Naive B cell (primary cell): ENCODE measurements around the gene STOX2. TPM values are rescaled to one million over a fixed set of nuclear protein-coding genes. Genes with fewer than 3 reads are reported as not detected.

Experiments
- ATAC-seq, 2 donors: fragments of 150-1000 bp; cut with Tn5 transposase; 2 replicates each; pipeline ENCODE4 v1.10.0; 2021; ENCODE audit warnings: low read depth in 2 of 2, mild to moderate bottlenecking in 2 of 2, moderate library complexity in 2 of 2
- DNase-seq: peaks from one replicate; pipeline ENCODE4 v3.0.0; 2022
- H3K27ac Mint-ChIP-seq, 6 donors: one replicate each; pipeline ENCODE4 v1.8.0; 2020 to 2022; ENCODE audit warnings: mild to moderate bottlenecking in 6 of 6, mixed read lengths in 6 of 6, moderate library complexity in 5 of 6, inconsistent platforms in 2 of 6
- H3K27me3 Mint-ChIP-seq, 3 donors: one replicate each; pipeline ENCODE4 v1.8.0; 2021 to 2022; ENCODE audit warnings: mixed read lengths in 3 of 3, mild to moderate bottlenecking in 1 of 3
- H3K36me3 Mint-ChIP-seq, 2 donors: one replicate each; pipeline ENCODE4 v1.8.0; 2020 to 2022; ENCODE audit warnings: mixed read lengths in 2 of 2, inconsistent platforms in 1 of 2, mild to moderate bottlenecking in 1 of 2
- H3K4me1 Mint-ChIP-seq, 3 donors: one replicate each; pipeline ENCODE4 v1.8.0; 2020 to 2022; ENCODE audit warnings: mixed read lengths in 3 of 3, inconsistent platforms in 1 of 3, mild to moderate bottlenecking in 1 of 3, moderate library complexity in 1 of 3
- H3K4me3 Mint-ChIP-seq, 8 donors: one replicate each; pipeline ENCODE4 v1.8.0; 2020 to 2022; ENCODE audit warnings: mild to moderate bottlenecking in 8 of 8, mixed read lengths in 8 of 8, moderate library complexity in 8 of 8, inconsistent platforms in 2 of 8
- H3K9me3 Mint-ChIP-seq, 7 donors: one replicate each; pipeline ENCODE4 v1.8.0; 2020 to 2022; ENCODE audit warnings: mixed read lengths in 7 of 7, mild to moderate bottlenecking in 5 of 7, inconsistent platforms in 2 of 7, moderate library complexity in 1 of 7
- polyA plus RNA-seq, 6 donors: library from polyadenylated mRNA; unstranded; fragments of 300-500 nt; fragmentation: Illumina TruSeq; gene quantifications; one replicate each; pipeline ENCODE4 v1.2.3, GENCODE V29; 2021; ENCODE audit warnings: low read depth in 6 of 6

STOX2 gene
- polyA plus RNA-seq, 6 donors from 2014 or later: not detected

- no peak overlapping the region for H3K27ac Mint-ChIP-seq
- H3K27me3 Mint-ChIP-seq: peaks cover 0 to 8% (median 0%) of the 10 kb centered on the region in 3 donors
- ATAC-seq: no peak
- H3K4me1 Mint-ChIP-seq: no peaks in the 10 kb centered on the region
- peak overlapping the region in 1 of 8 donors; percentile 34 for H3K4me3 Mint-ChIP-seq
- no peaks in the 10 kb centered on the region for H3K36me3 Mint-ChIP-seq
- H3K9me3 Mint-ChIP-seq: peaks cover 0 to 4% (median 0%) of the 10 kb centered on the region in 7 donors
- no peak for DNase-seq
Measured at GRCh38 chr4:184010696-184011095, 105.6 kb downstream of the STOX2 start.

GRCh38 chr4:184011826-184012380 lies 106.8 kb downstream of the STOX2 start:
- Mint-ChIP-seq H3K27me3 (peaks cover 0 to 8% (median 0%) of the 10 kb centered on the region in 3 donors), H3K36me3 (no peaks in the 10 kb centered on the region), H3K4me3 (no peak overlapping the region), H3K27ac (no peak overlapping the region), H3K4me1 (no peaks in the 10 kb centered on the region), H3K9me3 (peaks cover 0 to 2% (median 0%) of the 10 kb centered on the region in 7 donors)
- no peak for ATAC-seq
- DNase-seq: no peak

- Mint-ChIP-seq H3K27ac (peak overlapping the region in 1 of 6 donors; percentile 76), H3K36me3 (no peaks in the 10 kb centered on the region), H3K27me3 (peaks cover 0 to 8% (median 0%) of the 10 kb centered on the region in 3 donors), H3K9me3 (peaks cover 0 to 2% (median 0%) of the 10 kb centered on the region in 7 donors), H3K4me1 (no peaks in the 10 kb centered on the region), H3K4me3 (no peak overlapping the region)
- ATAC-seq: no peak
- DNase-seq: no peak
Measured at GRCh38 chr4:184012937-184013336, 107.8 kb downstream of the STOX2 start.

GRCh38 chr4:184014301-184014700 lies 109.2 kb downstream of the STOX2 start:
- H3K9me3 Mint-ChIP-seq: peaks cover 0 to 2% (median 0%) of the 10 kb centered on the region in 7 donors
- ATAC-seq: no peak
- H3K27ac Mint-ChIP-seq: no peak overlapping the region
- H3K27me3 Mint-ChIP-seq: peaks cover 0 to 8% (median 0%) of the 10 kb centered on the region in 3 donors
- no peak for DNase-seq
- H3K4me3 Mint-ChIP-seq: no peak overlapping the region
- H3K36me3 Mint-ChIP-seq: no peaks in the 10 kb centered on the region
- no peaks in the 10 kb centered on the region for H3K4me1 Mint-ChIP-seq

GRCh38 chr4:184016759-184017668 lies 111.9 kb downstream of the STOX2 start:
- no peak for DNase-seq
- peaks cover 0 to 5% (median 0%) of the 10 kb centered on the region in 3 donors for H3K27me3 Mint-ChIP-seq
- no peaks in the 10 kb centered on the region for H3K4me1 Mint-ChIP-seq
- H3K27ac Mint-ChIP-seq: no peak overlapping the region
- H3K9me3 Mint-ChIP-seq: no peaks in the 10 kb centered on the region
- no peak overlapping the region for H3K4me3 Mint-ChIP-seq
- no peaks in the 10 kb centered on the region for H3K36me3 Mint-ChIP-seq
- ATAC-seq: no peak

- H3K36me3 Mint-ChIP-seq: no peaks in the 10 kb centered on the region
- no peak for ATAC-seq
- no peak overlapping the region for H3K27ac Mint-ChIP-seq
- no peaks in the 10 kb centered on the region for H3K9me3 Mint-ChIP-seq
- no peaks in the 10 kb centered on the region for H3K4me1 Mint-ChIP-seq
- DNase-seq: no peak
- no peak overlapping the region for H3K4me3 Mint-ChIP-seq
- peaks cover 5 to 11% (median 9%) of the 10 kb centered on the region in 3 donors for H3K27me3 Mint-ChIP-seq
Measured at GRCh38 chr4:184019076-184019475, 114.0 kb downstream of the STOX2 start.

- no peaks in the 10 kb centered on the region for H3K9me3 Mint-ChIP-seq
Measured at GRCh38 chr4:184019667-184020623, 114.8 kb downstream of the STOX2 start.

GRCh38 chr4:184021389-184021788 lies 116.3 kb downstream of the STOX2 start:
- H3K9me3 Mint-ChIP-seq: no peaks in the 10 kb centered on the region
- no peak overlapping the region for H3K27ac Mint-ChIP-seq
- H3K36me3 Mint-ChIP-seq: no peaks in the 10 kb centered on the region
- H3K4me1 Mint-ChIP-seq: no peaks in the 10 kb centered on the region
- H3K27me3 Mint-ChIP-seq: peaks cover 5 to 14% (median 9%) of the 10 kb centered on the region in 3 donors
- no peak overlapping the region for H3K4me3 Mint-ChIP-seq
- ATAC-seq (no peak), DNase-seq (no peak)

More at GRCh38 chr4:184019667-184020623, 114.8 kb downstream of the STOX2 start:
- no peak for DNase-seq
- H3K4me1 Mint-ChIP-seq: no peaks in the 10 kb centered on the region
- no peak for ATAC-seq
- no peak overlapping the region for H3K27ac Mint-ChIP-seq
- H3K27me3 Mint-ChIP-seq: peaks cover 5 to 14% (median 9%) of the 10 kb centered on the region in 3 donors
- no peaks in the 10 kb centered on the region for H3K36me3 Mint-ChIP-seq
- H3K4me3 Mint-ChIP-seq: no peak overlapping the region

- no peak for ATAC-seq
- Mint-ChIP-seq H3K36me3 (no peaks in the 10 kb centered on the region), H3K4me1 (peaks cover 0 to under 1% (median 0%) of the 10 kb centered on the region in 3 donors), H3K9me3 (no peaks in the 10 kb centered on the region), H3K4me3 (no peak overlapping the region), H3K27ac (no peak overlapping the region), H3K27me3 (peaks cover 8 to 14% (median 12%) of the 10 kb centered on the region in 3 donors)
- DNase-seq: no peak
Measured at GRCh38 chr4:184022679-184023383, 117.7 kb downstream of the STOX2 start.

- Mint-ChIP-seq H3K27ac (no peak overlapping the region), H3K4me3 (no peak overlapping the region), H3K4me1 (peaks cover 5 to 17% (median 14%) of the 10 kb centered on the region in 3 donors), H3K27me3 (peaks cover 14 to 20% (median 20%) of the 10 kb centered on the region in 3 donors), H3K36me3 (no peaks in the 10 kb centered on the region), H3K9me3 (no peaks in the 10 kb centered on the region)
- DNase-seq: no peak
- ATAC-seq: no peak
Measured at GRCh38 chr4:184024637-184025036, 119.5 kb downstream of the STOX2 start.

- Mint-ChIP-seq H3K4me1 (peaks cover 5 to 17% (median 14%) of the 10 kb centered on the region in 3 donors), H3K36me3 (no peaks in the 10 kb centered on the region), H3K9me3 (peaks cover 0 to 2% (median 0%) of the 10 kb centered on the region in 7 donors), H3K27ac (peak overlapping the region in 1 of 6 donors; percentile 20), H3K27me3 (peaks cover 24 to 39% (median 32%) of the 10 kb centered on the region in 3 donors), H3K4me3 (peak overlapping the region; percentile 48 to 89 (median 83))
- ATAC-seq (peak in 1 of 2 donors; percentile 48), DNase-seq (no peak)
Measured at GRCh38 chr4:184028561-184029374, 123.7 kb downstream of the STOX2 start.

- Mint-ChIP-seq H3K9me3 (peaks cover 0 to 3% (median 0%) of the 10 kb centered on the region in 7 donors), H3K4me1 (peaks cover 5 to 17% (median 14%) of the 10 kb centered on the region in 3 donors), H3K4me3 (peak overlapping the region in 1 of 8 donors; percentile 61), H3K36me3 (no peaks in the 10 kb centered on the region), H3K27ac (no peak overlapping the region), H3K27me3 (peaks cover 27 to 45% (median 39%) of the 10 kb centered on the region in 3 donors)
- ATAC-seq (no peak), DNase-seq (no peak)
Measured at GRCh38 chr4:184030036-184030435, 124.9 kb downstream of the STOX2 start.
